MM.1S (cell line): ENCODE measurements around the gene ZCCHC2.

Experiments
- DNase-seq: peaks from one replicate; pipeline ENCODE4 v3.0.0-alpha.2; 2015
- H2AFZ ChIP-seq: fragments of 300-600 bp; sonication (generic); 2 replicates; pipeline ENCODE4 v1.6.0; 2016; ENCODE audit warnings: antibody characterized with exemption, low read length
- H3F3A ChIP-seq: fragments of 300-600 bp; sonication (generic); 2 replicates; pipeline ENCODE4 v1.6.1; 2016; ENCODE audit warnings: mild to moderate bottlenecking, antibody characterized with exemption, low read length, moderate library complexity, mixed read lengths; ENCODE audit not compliant: insufficient read depth
- H3K27ac ChIP-seq: fragments of 300-600 bp; sonication (generic); 2 replicates; pipeline ENCODE4 v1.5.1; 2016; ENCODE audit warnings: mild to moderate bottlenecking, low read length
- H3K27me3 ChIP-seq: fragments of 300-600 bp; sonication (generic); replicated peaks from 2 replicates; pipeline ENCODE4 v1.6.0; 2016; ENCODE audit warnings: low read length; ENCODE audit not compliant: insufficient read depth
- H3K36me3 ChIP-seq: fragments of 300-600 bp; sonication (generic); replicated peaks from 2 replicates; pipeline ENCODE4 v1.6.1; 2016; ENCODE audit warnings: mild to moderate bottlenecking, low read length, mixed read lengths; ENCODE audit not compliant: insufficient read depth
- H3K4me1 ChIP-seq: fragments of 300-600 bp; sonication (generic); 2 replicates; pipeline ENCODE4 v1.6.1; 2016; ENCODE audit warnings: low read length, mixed read lengths
- H3K4me2 ChIP-seq: fragments of 300-600 bp; sonication (generic); 2 replicates; pipeline ENCODE4 v1.6.0; 2016; ENCODE audit warnings: low read depth, low read length
- H3K4me3 ChIP-seq: fragments of 300-600 bp; sonication (generic); 2 replicates; pipeline ENCODE4 v1.5.1; 2016; ENCODE audit warnings: low read length, mixed read lengths
- H3K79me2 ChIP-seq: fragments of 300-600 bp; sonication (generic); 2 replicates; pipeline ENCODE4 v1.6.1; 2016; ENCODE audit warnings: mixed run types, low read length, mixed read lengths
- H3K9ac ChIP-seq: fragments of 300-600 bp; sonication (generic); 2 replicates; pipeline ENCODE4 v1.6.1; 2016; ENCODE audit warnings: low read length, mixed read lengths
- H3K9me2 ChIP-seq: fragments of 300-600 bp; sonication (generic); replicated peaks from 2 replicates; pipeline ENCODE4 v1.6.1; 2016; ENCODE audit warnings: mild to moderate bottlenecking, low read length, mixed read lengths; ENCODE audit not compliant: insufficient read depth
- H3K9me3 ChIP-seq: fragments of 300-600 bp; sonication (generic); replicated peaks from 2 replicates; pipeline ENCODE4 v1.6.1; 2016; ENCODE audit warnings: mild to moderate bottlenecking, low read length, mixed read lengths; ENCODE audit not compliant: insufficient read depth
- H4K20me1 ChIP-seq: fragments of 300-600 bp; sonication (generic); 2 replicates; pipeline ENCODE4 v1.6.1; 2016; ENCODE audit warnings: mild to moderate bottlenecking, low read length, moderate library complexity, mixed read lengths; ENCODE audit not compliant: insufficient read depth
- CTCF ChIP-seq: fragments of 300-600 bp; sonication (generic); IDR thresholded peaks from 2 replicates; pipeline ENCODE4 v1.5.1; 2016; ENCODE audit warnings: antibody characterized with exemption, low read length, mixed read lengths
- EZH2 ChIP-seq: fragments of 300-600 bp; sonication (generic); optimal IDR thresholded peaks from 2 replicates; pipeline ENCODE3; 2017; ENCODE audit warnings: low read depth, mild to moderate bottlenecking, antibody characterized with exemption, low read length, mixed read lengths
- EZH2phosphoT487 ChIP-seq: fragments of 300-600 bp; sonication (generic); IDR thresholded peaks from 2 replicates; pipeline ENCODE4 v1.6.1; 2018; ENCODE audit warnings: antibody characterized with exemption, low read length

Gene ZCCHC2

GRCh38 chr18:62523631-62524439, 1.0 kb downstream of the ZCCHC2 start:
- peak; percentile 17 for DNase-seq
- peak overlapping the region; percentile 63 for H3K4me3 ChIP-seq
- no peaks in the 10 kb centered on the region for H3K36me3 ChIP-seq
- no peaks in the 10 kb centered on the region for H3K79me2 ChIP-seq
- no peaks in the 10 kb centered on the region for H4K20me1 ChIP-seq
- peaks cover 49% of the 10 kb centered on the region for H3K27me3 ChIP-seq
- H3K4me1 ChIP-seq, result peaks cover 6% of the 10 kb centered on the region; the same call in 1 of the 2 replicates
- H3K27ac ChIP-seq, result peak overlapping the region; percentile 24; the same call in 1 of the 2 replicates
- peak overlapping the region; percentile 31; the same call in 1 of the 2 replicates for H3K9ac ChIP-seq
- peak overlapping the region; percentile 64 for H3K4me2 ChIP-seq
- no peaks in the 10 kb centered on the region for H3K9me2 ChIP-seq
- H2AFZ ChIP-seq, result peak overlapping the region; percentile 25; the same call in 1 of the 2 replicates
- H3F3A ChIP-seq, result 0 out of 2 replicates have a peak, but pooled peaks cover 6% of the 10 kb centered on the region
- no peaks in the 10 kb centered on the region for H3K9me3 ChIP-seq
- TF ChIP-seq CTCF, result no peak

GRCh38 chr18:62524440-62525200, 1.8 kb downstream of the ZCCHC2 start:
- Histone ChIP-seq H3K27ac (peak overlapping the region; percentile 24; the same call in 1 of the 2 replicates), H3K27me3 (peaks cover 43% of the 10 kb centered on the region), H3K4me1 (peaks cover 6% of the 10 kb centered on the region; the same call in 1 of the 2 replicates), H3K9me2 (no peaks in the 10 kb centered on the region), H3K79me2 (no peaks in the 10 kb centered on the region), H3K36me3 (no peaks in the 10 kb centered on the region), H3F3A (0 out of 2 replicates have a peak, but pooled peaks cover 6% of the 10 kb centered on the region), H3K9me3 (no peaks in the 10 kb centered on the region), H2AFZ (peak overlapping the region; percentile 25), H3K9ac (peak overlapping the region; percentile 31; the same call in 1 of the 2 replicates), H4K20me1 (no peaks in the 10 kb centered on the region), H3K4me3 (peak overlapping the region; percentile 63), H3K4me2 (peak overlapping the region; percentile 64)
- DNase-seq, result peak; percentile 42
- no peak for TF ChIP-seq CTCF
- no peak for TF ChIP-seq EZH2
- no peak for TF ChIP-seq EZH2phosphoT487

- no peaks in the 10 kb centered on the region for H3K9me3 ChIP-seq
- no peak overlapping the region for H3K9ac ChIP-seq
- H3K4me1 ChIP-seq, result peaks cover 6% of the 10 kb centered on the region; the same call in 1 of the 2 replicates
- peak overlapping the region; percentile 77; the same call in 1 of the 2 replicates for H3K4me2 ChIP-seq
- no peaks in the 10 kb centered on the region for H3K79me2 ChIP-seq
- no peak overlapping the region for H2AFZ ChIP-seq
- no peak overlapping the region for H3K27ac ChIP-seq
- no peaks in the 10 kb centered on the region for H3K36me3 ChIP-seq
- TF ChIP-seq EZH2 (no peak), EZH2phosphoT487 (no peak), CTCF (no peak)
- H3K9me2 ChIP-seq, result no peaks in the 10 kb centered on the region
- 0 out of 2 replicates have a peak, but pooled peaks cover 6% of the 10 kb centered on the region for H3F3A ChIP-seq
- DNase-seq, result no peak
- peaks cover 33% of the 10 kb centered on the region for H3K27me3 ChIP-seq
- H4K20me1 ChIP-seq, result no peaks in the 10 kb centered on the region
- peak overlapping the region; percentile 87; the same call in 1 of the 2 replicates for H3K4me3 ChIP-seq
Observed at GRCh38 chr18:62525608-62526007, 2.8 kb downstream of the ZCCHC2 start.
